GM18861 (cell line): Measurements from ENCODE around the gene NFIA.

ENCODE experiments used
- ATAC-seq: cut with Tn5 transposase; IDR thresholded peaks from one replicate; pipeline ENCODE4 v1.9.1; 2021; ENCODE audit not compliant: unreplicated experiment

Gene NFIA

DNA sequence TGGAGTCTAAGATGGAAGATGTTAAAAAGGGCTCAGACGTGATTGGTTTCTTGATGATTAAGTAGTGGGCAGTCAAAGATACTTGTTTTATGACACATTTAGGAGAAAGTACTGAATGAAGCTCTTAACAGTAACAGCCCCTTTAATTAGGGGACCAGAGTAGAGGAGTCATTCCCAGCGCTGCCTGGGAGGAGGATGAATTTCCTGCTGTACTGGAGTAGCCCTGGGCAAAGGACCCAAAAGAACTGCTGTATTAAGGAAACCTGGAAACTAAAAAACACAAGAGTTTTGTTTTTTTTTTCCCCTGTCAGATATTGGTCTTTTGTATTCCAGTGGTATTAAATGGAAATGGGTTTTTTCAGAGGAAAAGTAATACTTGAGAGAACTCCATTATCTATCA is 126.5 kb downstream of the NFIA start:
- no peak for ATAC-seq

DNA sequence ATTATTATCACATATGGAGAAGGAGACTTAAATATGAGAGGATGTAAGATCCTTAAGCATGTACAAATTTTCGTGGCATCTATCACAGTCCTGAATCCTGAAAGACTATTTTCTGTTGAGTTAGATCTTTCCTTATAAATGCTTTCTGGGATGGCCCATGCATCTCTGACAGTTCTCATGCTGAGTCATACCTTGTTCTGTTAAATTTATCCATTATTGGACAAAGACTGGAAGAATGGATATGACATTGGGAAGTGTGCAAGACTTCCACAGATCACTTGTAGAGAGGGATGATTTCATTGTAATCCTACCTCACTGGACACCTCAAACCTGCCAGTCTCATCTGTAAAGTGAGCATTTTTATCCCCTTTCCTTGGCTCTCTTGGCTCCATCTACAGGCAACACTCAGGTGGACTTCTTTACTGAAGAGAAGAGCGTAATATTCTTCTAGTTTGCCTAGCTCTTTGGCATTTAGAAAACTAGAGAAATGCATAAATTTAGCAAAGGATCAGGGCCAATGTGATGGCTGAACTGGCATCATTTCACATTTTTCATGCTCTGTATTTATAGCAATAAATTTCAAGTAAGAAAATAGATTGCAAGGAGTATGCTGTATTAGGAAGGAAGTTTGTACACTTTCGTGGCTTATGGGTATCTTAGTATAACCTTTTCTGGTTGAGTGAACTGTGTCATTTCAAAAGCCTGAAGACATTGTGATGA is 128.2 kb downstream of the NFIA start:
- ATAC-seq, result no peak

- no peak for ATAC-seq
Measured at GRCh38 chr1:61213245-61214011, 131.1 kb downstream of the NFIA start.

DNA sequence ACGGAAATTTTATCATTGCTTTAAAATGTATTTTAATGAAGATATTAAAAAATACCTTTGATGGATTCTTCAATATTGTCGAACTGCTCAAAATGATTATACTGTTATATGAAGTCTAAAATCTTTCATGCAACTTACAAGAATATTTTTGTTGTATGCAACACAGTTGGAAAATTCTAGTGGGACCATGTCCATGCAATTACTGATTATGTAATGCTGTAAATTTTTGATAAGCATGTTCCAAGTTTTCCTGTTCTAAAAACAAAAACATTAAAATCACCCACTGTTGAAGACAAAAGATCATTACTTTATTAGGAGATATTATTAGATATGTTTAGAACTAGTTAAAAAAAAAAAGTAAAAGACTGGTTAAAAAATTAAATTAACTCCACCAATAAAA is 132.8 kb downstream of the NFIA start:
- no peak for ATAC-seq

GRCh38 chr1:61215676-61216289 is 133.4 kb downstream of the NFIA start:
- ATAC-seq, result no peak

- ATAC-seq, result no peak
Measured at GRCh38 chr1:61220536-61220935, 138.2 kb downstream of the NFIA start.

- ATAC-seq, result no peak
Measured at GRCh38 chr1:61221642-61222041, 139.3 kb downstream of the NFIA start.

DNA sequence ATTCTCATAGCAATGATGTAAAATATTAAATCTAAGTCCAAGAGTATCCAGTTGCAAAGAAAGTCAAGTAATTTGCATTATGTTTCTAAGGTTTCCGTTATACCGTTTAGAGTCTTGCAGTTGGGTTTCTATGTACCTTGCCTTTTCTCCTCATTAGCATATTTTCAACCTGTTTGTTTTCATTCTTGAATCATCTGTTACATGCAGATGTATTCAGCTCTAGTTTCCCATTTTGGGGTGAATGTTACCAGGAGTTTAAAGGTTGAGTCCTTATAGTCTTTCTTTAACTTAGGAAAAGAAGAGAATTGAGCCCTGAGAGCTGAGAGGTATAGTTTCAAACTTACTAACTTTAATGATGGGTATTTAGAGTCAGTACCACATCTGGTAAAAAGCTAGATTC is 139.9 kb downstream of the NFIA start:
- no peak for ATAC-seq

DNA sequence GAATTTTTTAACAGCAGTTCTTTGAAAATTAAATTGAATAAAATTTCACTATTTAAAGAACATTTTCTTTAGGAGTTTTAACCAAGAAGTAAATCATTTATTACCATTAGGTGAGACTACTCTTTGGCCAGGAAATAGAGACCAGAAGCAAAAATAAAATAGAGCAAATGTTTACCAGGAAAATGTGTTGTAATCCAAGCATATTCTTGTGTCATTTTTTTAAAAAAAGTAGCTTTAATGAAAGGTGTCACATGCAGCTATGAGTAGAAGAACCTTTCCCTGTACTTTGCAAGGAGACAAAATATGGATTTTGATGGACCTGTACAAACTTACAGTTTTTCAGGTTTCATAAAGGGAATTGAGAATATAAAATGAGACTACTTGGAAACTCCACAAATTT is 140.8 kb downstream of the NFIA start:
- ATAC-seq, result no peak

DNA sequence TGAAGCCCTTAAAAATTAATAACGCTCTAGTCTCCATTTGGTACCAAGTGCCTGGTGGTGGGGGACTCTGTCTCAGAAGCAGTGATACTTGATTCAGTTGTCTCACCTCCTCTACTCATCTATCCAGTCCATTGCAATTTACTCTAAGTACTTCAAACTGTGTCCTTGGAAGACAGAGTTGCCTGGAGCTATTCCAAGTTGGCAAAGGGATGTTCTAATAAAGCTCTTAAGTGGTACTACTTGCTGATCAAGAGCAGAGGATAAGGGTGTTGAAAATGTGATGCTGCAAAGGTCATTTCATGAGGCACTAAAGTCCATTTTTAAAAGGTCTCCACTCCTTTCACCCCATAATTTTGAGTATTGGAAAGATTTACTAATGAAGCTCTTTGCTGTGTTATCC is 142.2 kb downstream of the NFIA start:
- no peak for ATAC-seq

DNA sequence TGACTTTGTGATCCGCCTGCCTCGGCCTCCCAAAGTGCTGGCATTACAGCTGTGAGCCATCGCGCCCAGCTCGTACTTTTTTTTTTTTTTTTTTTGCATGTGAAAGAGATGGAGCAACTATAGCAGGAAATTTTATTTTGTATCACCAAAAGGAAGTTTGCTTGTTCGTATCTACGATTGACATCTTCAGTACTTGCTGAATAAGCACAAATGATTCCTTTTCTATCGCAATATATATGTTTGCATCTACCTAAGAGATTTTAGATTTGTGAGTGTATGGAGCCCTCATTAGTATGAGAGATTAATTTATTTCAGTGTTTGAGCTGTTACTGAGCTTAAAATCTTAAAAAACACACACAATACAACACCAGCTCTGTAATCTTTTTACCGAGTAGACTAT is 143.1 kb downstream of the NFIA start:
- no peak for ATAC-seq

- ATAC-seq, result no peak
Measured at GRCh38 chr1:61226791-61227567, 144.6 kb downstream of the NFIA start.

GRCh38 chr1:61227857-61228550 is 145.6 kb downstream of the NFIA start:
- ATAC-seq, result no peak

DNA sequence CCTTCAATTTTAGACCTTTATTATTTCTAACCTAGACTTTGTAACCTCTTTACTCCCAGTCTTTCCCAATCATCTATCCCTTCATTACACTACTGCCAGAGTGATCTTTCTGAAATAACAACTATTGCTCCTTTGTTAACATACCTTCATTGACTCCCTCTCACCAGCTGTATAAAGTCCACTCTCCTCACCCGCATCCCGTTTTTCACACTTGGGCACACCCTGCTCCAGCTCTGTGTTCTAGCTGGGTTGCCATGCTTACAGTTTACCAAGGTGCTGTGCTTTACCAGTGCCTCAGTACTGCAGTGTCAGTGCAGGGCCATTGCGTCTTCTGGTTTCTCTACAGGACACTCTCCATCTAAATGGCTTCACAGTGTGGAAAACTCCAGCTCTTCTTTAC is 148.2 kb downstream of the NFIA start:
- ATAC-seq, result no peak

DNA sequence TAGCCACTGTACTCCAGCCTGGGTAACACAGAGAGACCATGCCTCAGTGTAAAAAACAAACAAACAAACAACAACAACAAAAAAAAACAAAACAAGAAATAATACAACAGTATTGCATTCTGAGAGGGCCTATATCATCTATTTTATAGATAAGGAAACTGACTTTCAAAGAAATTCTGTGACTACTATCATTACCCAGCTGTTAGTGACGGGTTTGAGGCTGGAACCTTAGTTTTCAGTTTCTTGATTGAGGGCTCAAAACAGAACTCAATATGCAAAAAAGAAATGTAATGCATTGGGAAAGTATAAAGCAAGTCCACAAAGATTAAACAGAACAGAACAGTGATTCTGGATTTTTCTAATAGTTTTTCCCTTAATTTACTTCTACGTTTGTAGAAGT is 149.4 kb downstream of the NFIA start:
- ATAC-seq, result no peak

GRCh38 chr1:61233121-61233660 is 150.8 kb downstream of the NFIA start:
- ATAC-seq, result no peak

DNA sequence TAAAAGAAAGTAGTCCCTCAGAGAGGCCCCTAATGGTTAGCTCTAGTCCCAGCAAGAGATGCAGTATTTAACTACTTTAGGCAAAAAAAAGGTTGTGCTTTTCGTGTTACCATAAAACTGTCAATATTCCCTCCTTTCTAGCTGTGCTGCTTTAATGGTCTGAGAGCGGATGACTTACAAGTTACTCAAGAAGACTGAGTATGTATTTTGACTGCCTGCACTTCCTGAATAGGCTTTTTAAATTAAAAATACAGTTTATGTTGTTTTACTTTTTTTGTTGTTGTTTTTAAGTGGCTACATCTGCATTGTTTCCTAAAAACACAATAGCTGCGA is 152.2 kb downstream of the NFIA start:
- no peak for ATAC-seq

DNA sequence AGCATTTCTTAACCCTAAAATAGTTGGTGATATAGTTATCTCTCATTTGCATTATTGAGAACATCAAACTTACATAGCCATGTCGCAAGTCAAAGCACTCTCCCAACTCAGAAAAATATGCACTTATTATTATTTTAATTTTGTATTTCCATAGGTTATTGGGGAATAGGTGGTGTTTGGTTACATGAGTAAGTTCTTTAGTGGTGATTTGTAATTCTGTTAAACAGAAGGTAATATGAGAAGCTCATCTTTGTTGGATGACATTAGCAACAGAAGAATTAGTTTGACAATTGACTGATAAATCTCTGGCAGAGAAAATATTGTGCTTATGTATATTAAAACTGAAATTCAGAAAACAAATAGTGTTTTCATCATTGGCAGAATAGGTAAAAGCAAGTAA is 154.8 kb downstream of the NFIA start:
- no peak for ATAC-seq

GRCh38 chr1:61237659-61238358 is 155.4 kb downstream of the NFIA start:
- ATAC-seq, result no peak

DNA sequence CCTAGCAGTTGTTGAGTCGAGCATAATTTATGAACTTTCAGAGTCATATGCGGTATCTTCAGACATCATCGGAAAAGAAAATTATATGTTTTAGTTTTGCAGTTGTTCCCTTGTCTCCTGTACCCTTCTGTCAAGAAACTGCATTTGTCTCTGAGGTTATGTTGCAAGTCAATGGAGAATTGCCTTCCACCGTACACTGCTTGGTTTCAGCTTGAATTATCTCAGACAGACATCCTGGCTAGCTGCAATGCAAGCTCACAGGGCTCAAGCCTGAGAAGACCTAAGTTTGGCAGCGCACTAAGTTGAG is 156.0 kb downstream of the NFIA start:
- ATAC-seq, result no peak
